Omental fat pad (tissue), 4 donors: ENCODE measurements around the gene RTP3. TPM values are rescaled to one million over a fixed set of nuclear protein-coding genes. Genes with fewer than 3 reads are reported as not detected.
"Not testable (repeated sequence)": the region's sequence is repeated elsewhere in the genome, so short reads cannot be mapped to it uniquely, and the experiment has no call there.

Experiments
- ATAC-seq: fragments of 150-250 bp; one replicate; pipeline ENCODE4 v1.9.1; 2016; ENCODE audit warnings: mild to moderate bottlenecking, moderate library complexity; ENCODE audit not compliant: low FRiP score
- DNase-seq: peaks from one replicate; pipeline ENCODE4 v3.0.0-alpha.2; 2019; ENCODE audit warnings: low spot score
- CTCF ChIP-seq, 3 donors: fragments of 450-650 bp; IDR thresholded peaks; one replicate each; pipeline ENCODE4 v1.5.1; 2016 to 2017; ENCODE audit warnings: antibody characterized with exemption in 3 of 3, mild to moderate bottlenecking in 3 of 3, moderate library complexity in 2 of 3
- total RNA-seq, 4 donors: library from RNA; depleted of rRNA; stranded (reverse); fragments of >200 nt; gene quantifications; one replicate each; pipeline ENCODE4 v1.1.0, GENCODE V29; 2016

Gene RTP3
- total RNA-seq, 4 donors from 2014 or later, result not detected

DNA sequence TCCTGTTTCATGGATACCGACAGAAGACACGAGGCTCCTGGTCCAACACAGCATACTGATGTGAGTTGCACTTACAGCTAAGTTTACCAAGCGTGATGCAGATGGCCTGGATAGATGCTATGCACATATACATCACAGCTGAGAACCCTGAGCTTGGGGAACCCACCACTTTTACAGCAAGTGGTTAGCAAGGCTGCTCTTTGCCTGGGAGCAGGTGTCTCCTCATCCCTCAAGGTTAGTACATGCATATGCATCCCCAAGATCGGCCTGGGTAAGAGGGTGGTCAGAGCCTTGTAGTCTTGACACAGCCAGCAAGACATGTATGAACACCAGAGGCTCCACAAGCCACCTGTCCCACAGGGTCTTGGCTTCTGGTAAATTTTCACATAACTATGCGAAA lies 40.0 kb downstream of the RTP3 start:
- no peak for ATAC-seq
- no peak for TF ChIP-seq CTCF (IDR thresholded peaks at IDR 0.05)
- no peak for DNase-seq

GRCh38 chr3:46538425-46538802 lies 40.6 kb downstream of the RTP3 start:
- not testable (repeated sequence) for DNase-seq, ATAC-seq

DNA sequence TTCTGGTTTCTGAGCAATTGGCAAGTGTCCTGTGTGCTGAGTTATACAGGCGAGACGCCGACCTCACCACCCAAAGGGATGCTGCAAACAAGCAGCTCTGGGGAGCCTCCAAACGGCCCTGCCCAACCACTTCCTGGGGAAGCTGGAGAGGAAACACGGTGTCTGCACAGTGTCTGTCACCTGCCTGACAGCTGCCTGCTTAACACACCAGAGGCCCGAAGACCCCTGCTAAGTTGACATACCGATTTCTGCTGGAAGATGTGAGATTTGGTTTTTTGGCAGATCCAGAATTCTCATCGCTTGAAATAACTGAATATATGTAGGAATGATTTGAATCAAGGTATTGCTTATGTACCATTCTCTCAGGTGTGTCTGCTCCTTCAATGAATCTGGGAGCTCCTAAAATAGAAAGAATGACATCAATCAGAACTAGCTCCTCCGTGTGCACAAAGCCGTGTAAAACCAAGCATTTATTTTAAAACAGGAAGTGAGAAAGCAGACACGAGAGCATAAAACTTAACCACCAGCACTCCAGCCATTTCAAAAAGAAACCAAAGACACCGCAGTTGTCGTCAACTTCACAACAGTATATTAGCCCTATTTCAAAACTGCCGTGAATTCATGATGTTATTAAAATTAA lies 41.1 kb downstream of the RTP3 start:
- ATAC-seq, result no peak
- no peak for TF ChIP-seq CTCF (IDR thresholded peaks at IDR 0.05)
- no peak for DNase-seq

DNA sequence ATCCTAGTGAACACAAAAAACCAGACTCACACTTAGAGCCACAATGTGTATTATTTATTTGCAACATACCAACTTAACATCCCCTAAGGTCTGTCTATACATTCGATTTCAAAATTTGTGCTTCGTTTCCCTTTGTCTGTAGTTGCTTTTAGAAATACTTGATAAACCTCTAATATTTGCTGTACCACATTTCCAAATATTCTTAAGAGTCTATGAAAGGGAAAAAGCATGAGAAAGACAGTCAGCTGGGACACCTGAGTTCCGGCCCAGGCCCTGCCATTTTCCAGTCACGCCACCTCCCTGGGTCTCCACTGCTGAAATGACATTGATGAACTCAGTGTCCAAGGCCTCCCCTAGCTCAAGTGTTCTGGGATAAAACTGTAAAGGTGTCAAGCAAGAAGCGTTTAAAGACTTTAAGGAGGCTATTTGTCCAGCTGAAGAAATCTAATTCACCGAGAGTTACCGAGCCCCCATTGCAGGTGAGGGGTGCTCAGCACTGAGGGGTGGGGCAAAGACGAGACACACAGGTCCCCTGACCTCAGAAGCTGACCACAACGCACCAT lies 41.7 kb downstream of the RTP3 start:
- TF ChIP-seq CTCF (IDR thresholded peaks at IDR 0.05), result no peak
- no peak for DNase-seq
- ATAC-seq, result no peak

- ATAC-seq (no peak), DNase-seq (no peak)
- no peak for TF ChIP-seq CTCF (IDR thresholded peaks at IDR 0.05)
Observed at GRCh38 chr3:46540550-46540949, 42.8 kb downstream of the RTP3 start.

DNA sequence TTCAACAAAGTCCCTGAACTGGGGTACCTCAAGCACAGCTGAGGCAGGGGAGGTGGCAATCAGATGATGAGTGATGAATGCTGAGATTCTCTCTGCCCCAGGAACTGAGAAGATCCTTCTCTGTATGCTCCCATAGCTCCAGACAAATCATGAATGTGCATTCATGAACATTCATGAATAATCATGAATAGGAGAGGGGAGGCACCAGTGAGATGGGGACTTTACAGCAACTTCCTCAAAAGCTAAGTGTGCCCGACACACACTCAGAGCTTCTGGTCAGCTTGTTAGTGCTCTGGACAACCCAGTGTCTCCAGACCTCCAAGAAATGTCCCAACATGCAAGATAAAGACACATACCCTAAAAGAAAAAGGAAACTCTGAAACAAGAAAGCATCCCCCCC lies 44.1 kb downstream of the RTP3 start:
- ATAC-seq (no peak), DNase-seq (no peak)
- no peak for TF ChIP-seq CTCF (IDR thresholded peaks at IDR 0.05)

DNA sequence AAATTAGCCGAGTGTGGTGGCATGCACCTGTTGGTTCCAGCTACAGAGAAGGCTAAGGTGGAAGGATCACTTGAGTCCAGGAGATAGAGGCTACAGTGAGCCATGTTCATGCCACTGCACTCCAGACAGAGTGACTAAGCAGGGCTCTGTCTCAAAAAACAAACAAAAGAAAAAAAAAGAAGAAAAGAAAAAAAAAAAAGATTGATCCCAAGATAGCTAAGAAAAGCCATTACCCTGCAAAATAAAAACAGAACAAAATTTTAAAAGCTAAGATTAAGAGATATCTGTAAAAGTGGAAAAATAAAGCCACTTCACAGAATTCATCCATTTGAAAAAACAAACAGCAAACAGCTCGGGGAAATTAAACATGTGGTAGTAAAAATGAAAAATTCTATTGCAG lies 44.6 kb downstream of the RTP3 start:
- TF ChIP-seq CTCF (IDR thresholded peaks at IDR 0.05), result no peak
- DNase-seq (no peak), ATAC-seq (no peak)
